H7 (cell line): ENCODE measurements around the gene PRDX3. TPM values are rescaled to one million over a fixed set of nuclear protein-coding genes. Genes with fewer than 3 reads are reported as not detected.
"Not testable (repeated sequence)": the region's sequence is repeated elsewhere in the genome, so short reads cannot be mapped to it uniquely, and the experiment has no call there.

Experiments used
- DNase-seq: peaks from one replicate; pipeline ENCODE4 v3.0.0; 2012
- H3K27me3 ChIP-seq: 2 replicates; pipeline ENCODE4 v1.6.0; 2011; ENCODE audit warnings: mild to moderate bottlenecking, low read length; ENCODE audit not compliant: control insufficient read depth, insufficient read depth
- H3K36me3 ChIP-seq: replicated peaks from 2 replicates; pipeline ENCODE4 v1.5.1; 2011; ENCODE audit warnings: low read length; ENCODE audit not compliant: control insufficient read depth, insufficient read depth
- H3K4me3 ChIP-seq: 2 replicates; pipeline ENCODE4 v1.5.1; 2011; ENCODE audit warnings: low read depth, mild to moderate bottlenecking, control low read depth, low read length, moderate library complexity; ENCODE audit not compliant: insufficient read depth
- total RNA-seq: library from RNA; depleted of rRNA; stranded (reverse); fragments of >200 nt; shearing (Covaris generic); gene quantifications from 2 replicates; pipeline ENCODE4 v1.2.3, GENCODE V29; 2014

The PRDX3 gene
- total RNA-seq, 1 experiment from 2014 or later = 445 TPM

DNA sequence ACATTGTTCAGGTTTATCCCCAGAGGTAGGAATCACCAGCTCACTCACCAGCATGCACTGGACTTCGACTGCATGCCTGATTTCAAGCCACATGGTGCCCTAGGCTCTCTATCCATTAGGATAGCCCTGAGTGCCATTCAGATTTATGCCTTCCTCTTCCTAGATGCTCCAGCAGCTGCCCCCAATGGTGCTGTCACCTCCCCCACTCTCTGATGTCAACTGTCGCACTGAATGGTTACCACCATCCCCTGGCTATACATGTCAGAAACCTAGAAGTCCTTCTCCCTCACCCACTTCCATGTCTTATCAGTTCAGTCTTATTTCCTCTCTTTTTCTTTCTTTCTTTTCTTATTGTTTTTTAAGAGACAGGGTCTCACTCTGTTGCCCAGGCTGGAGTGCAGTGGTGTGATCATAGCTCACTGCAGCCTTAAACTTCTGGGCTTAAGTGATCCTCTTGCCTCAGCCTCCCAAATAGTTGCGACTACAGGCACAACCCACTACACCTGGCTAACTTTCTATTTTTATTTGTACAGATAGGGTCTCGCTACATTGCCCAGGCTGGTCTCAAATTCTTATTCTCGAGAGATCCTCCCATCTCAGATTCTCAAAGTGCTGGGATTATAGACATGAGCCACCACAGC lies 16.0 kb downstream of the PRDX3 start:
- no peaks in the 10 kb centered on the region for H3K27me3 ChIP-seq

DNA sequence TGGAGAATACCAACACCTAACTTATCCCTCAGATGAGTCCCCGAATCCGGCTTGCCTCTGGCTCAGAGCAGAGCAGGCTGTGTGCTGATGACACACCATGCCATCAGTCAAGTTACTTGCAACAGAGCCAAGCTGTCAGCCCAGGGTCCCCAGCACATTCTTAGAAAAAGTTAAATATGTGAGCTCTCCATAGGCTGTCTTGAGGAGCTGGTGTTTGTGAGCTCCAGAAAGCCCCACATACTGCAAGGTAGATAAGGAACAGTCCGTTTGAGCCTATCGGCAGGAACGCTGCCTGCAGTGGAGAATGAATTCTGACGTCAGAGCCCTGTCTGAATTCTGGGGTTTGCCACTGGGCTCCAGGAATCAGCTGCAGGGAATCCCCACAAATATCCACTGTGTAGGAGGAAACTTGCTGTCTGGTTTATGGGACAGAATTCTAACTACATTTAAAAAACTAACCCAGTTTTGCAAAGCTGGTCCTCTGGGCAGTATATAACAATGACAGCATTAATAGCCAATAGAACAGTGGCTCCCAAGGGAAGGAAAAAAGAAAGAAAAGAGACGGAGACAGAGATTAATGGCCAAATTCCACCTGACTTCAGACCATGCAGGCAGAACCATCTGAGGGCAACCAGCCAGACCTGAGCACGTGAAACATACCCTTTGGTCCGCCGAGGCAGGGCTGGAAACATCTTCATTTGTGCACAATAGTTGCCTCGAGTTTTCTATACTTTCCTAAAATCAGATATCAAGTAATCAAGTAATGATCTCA lies 16.7 kb downstream of the PRDX3 start:
- H3K27me3 ChIP-seq = no peaks in the 10 kb centered on the region
- peaks cover 3% of the 10 kb centered on the region for H3K36me3 ChIP-seq
- no peak overlapping the region for H3K4me3 ChIP-seq
- DNase-seq = no peak

More for the DNA sequence above, 16.0 kb downstream of the PRDX3 start:
- Histone ChIP-seq H3K4me3 (no peak overlapping the region), H3K36me3 (peaks cover 3% of the 10 kb centered on the region)
- DNase-seq = no peak

DNA sequence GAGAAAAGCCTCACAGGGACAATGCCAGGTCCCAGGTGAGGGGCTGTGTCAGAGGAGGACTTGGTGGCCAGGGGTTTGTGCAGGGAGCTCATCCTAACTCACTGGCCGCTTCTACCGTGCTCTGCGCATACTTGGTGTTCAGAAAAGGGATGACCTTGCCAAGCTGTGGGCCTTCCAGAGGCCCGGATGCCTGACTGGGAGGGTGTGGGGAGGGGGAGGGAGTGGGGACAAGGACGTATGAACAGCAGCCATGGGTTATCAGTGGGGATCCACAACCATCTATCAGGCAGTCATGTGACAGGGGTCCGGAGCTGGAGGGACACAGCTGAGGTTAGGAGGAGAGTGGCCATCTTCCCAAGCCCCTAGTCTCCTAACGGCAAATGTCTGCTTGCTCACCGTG lies 19.3 kb downstream of the PRDX3 start:
- Histone ChIP-seq H3K4me3 (no peak overlapping the region), H3K27me3 (no peaks in the 10 kb centered on the region), H3K36me3 (peaks cover 3% of the 10 kb centered on the region)
- no peak for DNase-seq

- Histone ChIP-seq H3K36me3 (no peaks in the 10 kb centered on the region; the same call in 1 of the 2 replicates), H3K4me3 (no peak overlapping the region), H3K27me3 (no peaks in the 10 kb centered on the region)
- no peak for DNase-seq
These were observed 25.0 kb downstream of the PRDX3 start for GRCh38 chr10:119153661-119154060.

DNA sequence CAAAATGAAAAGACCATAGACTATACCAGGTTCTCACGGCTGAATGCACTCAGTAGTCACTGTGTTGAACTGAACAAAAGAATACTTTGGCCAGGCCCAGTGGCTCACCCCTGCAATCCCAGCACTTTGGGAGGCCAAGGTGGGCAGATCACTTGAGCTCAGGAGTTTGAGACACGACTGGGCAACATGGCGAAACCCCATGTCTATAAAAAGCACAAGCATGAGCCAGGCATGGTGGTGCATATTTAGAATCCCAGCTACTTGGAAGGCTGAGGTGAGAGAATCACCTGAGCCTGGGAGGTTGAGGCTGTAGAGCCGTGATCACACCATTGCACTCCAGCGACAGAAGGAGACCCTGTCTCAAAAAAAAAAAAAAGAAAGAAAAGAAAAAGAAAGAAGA lies 25.6 kb downstream of the PRDX3 start:
- Histone ChIP-seq H3K4me3 (no peak overlapping the region), H3K27me3 (no peaks in the 10 kb centered on the region), H3K36me3 (no peaks in the 10 kb centered on the region; the same call in 1 of the 2 replicates)
- DNase-seq = no peak

DNA sequence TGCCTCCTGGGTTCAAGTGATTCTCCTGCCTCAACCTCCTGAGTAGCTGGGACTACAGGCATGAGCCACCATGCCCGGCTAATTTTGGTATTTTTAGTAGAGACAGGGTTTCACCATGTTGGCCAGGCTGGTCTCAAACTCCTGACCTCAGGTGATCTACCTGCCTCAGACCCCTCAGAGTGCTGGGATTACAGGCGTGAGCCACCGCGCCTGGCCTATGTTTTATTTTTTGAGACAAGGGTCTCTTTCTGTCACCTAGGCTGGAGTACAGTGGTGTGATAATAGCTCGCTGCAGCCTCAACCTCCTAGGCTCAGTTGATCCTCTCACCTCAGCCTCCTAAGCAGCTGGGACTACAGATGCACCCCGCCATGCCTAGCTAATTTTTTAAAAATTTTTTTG lies 27.0 kb downstream of the PRDX3 start:
- not testable (repeated sequence) for H3K36me3 ChIP-seq, DNase-seq, H3K4me3 ChIP-seq, H3K27me3 ChIP-seq

DNA sequence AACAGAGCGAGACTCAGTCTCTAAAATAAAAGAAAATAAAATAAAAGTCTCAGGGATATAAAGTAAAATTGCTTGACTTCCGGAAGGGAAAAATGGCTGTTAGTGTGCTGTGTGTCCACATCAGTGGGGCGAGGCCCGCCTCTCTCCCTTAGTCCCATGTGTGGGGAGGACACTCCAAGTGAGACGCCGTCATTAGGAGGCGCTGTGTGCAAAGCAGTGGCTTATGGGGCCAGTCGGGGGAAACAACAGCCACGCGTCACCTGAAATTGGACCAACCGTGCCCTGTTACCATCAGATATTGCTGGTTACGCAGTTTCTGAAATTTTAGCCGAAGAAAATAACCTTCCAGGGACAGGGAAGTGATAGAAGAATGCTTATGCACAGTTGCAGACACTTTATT lies 28.9 kb downstream of the PRDX3 start:
- Histone ChIP-seq H3K27me3 (no peaks in the 10 kb centered on the region), H3K4me3 (no peak overlapping the region), H3K36me3 (no peaks in the 10 kb centered on the region; the same call in 1 of the 2 replicates)
- DNase-seq = peak; percentile 61

DNA sequence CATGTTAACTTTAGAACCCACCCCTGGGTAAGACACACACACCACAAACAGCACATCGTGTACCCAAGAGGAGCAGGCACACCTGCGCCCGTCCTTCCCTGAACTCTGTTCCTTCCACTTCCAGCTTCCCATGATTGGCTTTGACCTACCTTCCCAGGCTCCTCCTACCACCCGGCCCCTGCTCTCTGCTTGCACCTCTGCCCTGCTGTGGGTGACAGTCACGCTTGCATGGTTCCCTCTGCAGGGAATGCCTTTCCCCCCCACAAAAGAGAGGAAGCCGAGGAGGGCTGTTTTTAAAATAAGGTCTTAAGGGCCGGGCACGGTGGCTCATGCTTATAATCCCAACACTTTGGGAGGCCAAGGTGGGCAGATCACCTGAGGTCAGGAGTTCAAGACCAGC lies 29.5 kb downstream of the PRDX3 start:
- H3K4me3 ChIP-seq = no peak overlapping the region
- no peaks in the 10 kb centered on the region for H3K27me3 ChIP-seq
- DNase-seq = no peak
- H3K36me3 ChIP-seq = no peaks in the 10 kb centered on the region; the same call in 1 of the 2 replicates

- H3K27me3 ChIP-seq = no peaks in the 10 kb centered on the region
- H3K36me3 ChIP-seq = no peaks in the 10 kb centered on the region
- H3K4me3 ChIP-seq = no peak overlapping the region
- DNase-seq = no peak
These were observed 35.0 kb downstream of the PRDX3 start for GRCh38 chr10:119143657-119144056.

GRCh38 chr10:119140603-119141245 lies 37.9 kb downstream of the PRDX3 start:
- no peak for DNase-seq
- Histone ChIP-seq H3K36me3 (no peaks in the 10 kb centered on the region; the same call in 1 of the 2 replicates), H3K4me3 (no peak overlapping the region), H3K27me3 (no peaks in the 10 kb centered on the region)

DNA sequence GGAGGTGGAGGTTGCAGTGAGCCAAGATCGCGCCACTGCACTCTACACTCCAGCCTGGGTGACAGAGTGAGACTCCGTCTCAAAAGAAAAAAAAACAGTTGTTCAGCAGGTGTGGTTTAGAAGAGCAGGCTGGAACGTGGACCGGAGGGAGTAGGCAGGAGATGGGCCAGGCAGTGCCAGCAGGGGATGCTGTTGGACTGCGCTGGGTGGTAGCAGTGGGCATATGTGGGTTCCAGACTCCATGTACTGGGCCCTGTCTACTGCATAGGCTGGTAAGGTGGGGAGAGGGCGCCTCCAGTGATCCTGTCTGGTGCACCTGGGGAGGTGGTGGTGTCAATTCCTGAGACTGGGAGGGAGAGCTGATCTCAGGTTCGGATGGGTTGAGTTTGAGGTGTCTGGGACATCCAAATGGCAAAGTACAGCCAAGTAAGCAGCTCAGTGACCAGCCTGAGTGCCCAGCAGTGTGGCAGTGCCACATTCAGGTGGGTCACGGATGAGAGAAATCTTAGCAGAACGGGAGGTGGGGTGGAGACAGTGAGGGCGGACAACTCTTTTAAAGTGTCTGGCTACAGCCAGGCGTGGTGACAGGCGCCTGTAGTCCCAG lies 39.0 kb downstream of the PRDX3 start:
- no peak overlapping the region for H3K4me3 ChIP-seq
- no peaks in the 10 kb centered on the region; the same call in 1 of the 2 replicates for H3K36me3 ChIP-seq
- DNase-seq = peak; percentile 80
- no peaks in the 10 kb centered on the region for H3K27me3 ChIP-seq

- peaks cover 3% of the 10 kb centered on the region for H3K36me3 ChIP-seq
- no peak for DNase-seq
- H3K27me3 ChIP-seq = no peaks in the 10 kb centered on the region
- no peak overlapping the region for H3K4me3 ChIP-seq
These were observed 40.0 kb downstream of the PRDX3 start for GRCh38 chr10:119138346-119139306.

DNA sequence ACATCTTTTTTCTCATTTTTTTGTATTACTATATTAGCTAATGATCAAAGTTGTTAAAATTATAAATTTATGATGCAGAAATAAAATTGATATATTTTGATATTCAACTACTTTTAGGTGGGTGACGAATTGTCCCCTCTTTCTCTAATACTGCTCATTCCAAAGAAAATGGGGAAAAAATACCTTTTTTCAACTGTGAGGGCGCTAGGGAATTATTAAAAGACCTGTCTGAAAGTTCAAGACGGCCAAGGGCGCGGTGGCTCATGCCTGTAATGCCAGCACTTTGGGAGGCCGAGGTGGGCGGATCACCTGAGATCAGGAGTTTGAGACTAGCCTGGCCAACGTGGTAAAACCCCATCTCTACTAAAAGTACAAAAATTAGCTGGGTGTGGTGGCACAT lies 40.7 kb downstream of the PRDX3 start:
- not testable (repeated sequence) for H3K4me3 ChIP-seq, H3K36me3 ChIP-seq, H3K27me3 ChIP-seq
- peak; percentile 37 for DNase-seq

DNA sequence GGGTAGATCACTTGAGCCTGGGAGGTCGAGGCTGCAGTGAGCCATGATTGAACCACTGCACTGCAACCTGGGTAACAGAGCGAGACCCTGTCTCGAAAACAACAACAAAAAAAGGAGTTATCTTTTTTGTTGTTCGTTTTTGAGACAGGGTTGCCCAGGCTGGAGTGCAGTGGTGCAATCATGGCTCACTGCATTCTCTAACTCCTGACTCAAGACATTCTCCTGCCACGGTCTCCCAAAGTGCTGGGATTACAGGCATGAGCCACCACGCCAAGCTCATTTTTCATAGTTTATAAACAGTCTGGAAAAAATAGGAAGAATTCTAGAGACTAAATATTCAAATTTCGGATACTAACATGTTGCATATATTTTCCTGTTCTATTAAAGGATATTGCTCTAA lies 42.5 kb downstream of the PRDX3 start:
- H3K4me3 ChIP-seq = no peak overlapping the region
- no peak for DNase-seq
- H3K36me3 ChIP-seq = peaks cover 14% of the 10 kb centered on the region
- H3K27me3 ChIP-seq = no peaks in the 10 kb centered on the region
